DND-41 (cell line): ENCODE results near the gene SYNE4.

ENCODE experiments used
- ATAC-seq: fragments of 200-7000 bp; cut with Tn5 transposase; 3 replicates; pipeline ENCODE4 v1.9.1; 2021; ENCODE audit warnings: low read depth; ENCODE audit not compliant: insufficient read depth
- DNase-seq: peaks from one replicate; pipeline ENCODE4 v3.0.0-alpha.2; 2020
- H2AFZ ChIP-seq: 2 replicates; pipeline ENCODE4 v1.6.0; 2012; ENCODE audit warnings: low read depth, low read length
- H3K27ac ChIP-seq: 2 replicates; pipeline ENCODE4 v1.5.1; 2012; ENCODE audit warnings: low read length, inconsistent platforms
- H3K27me3 ChIP-seq: fragments of 200-600 bp; sonication (generic); 2 replicates; pipeline ENCODE4 v1.6.0; 2012; ENCODE audit warnings: low read length, mild to moderate bottlenecking, inconsistent platforms; ENCODE audit not compliant: insufficient read depth, poor library complexity
- H3K36me3 ChIP-seq: 2 replicates; pipeline ENCODE4 v1.5.1; 2012; ENCODE audit warnings: low read length, inconsistent platforms; ENCODE audit not compliant: insufficient read depth
- H3K4me1 ChIP-seq: 2 replicates; pipeline ENCODE4 v1.5.1; 2012; ENCODE audit warnings: mild to moderate bottlenecking, low read length; ENCODE audit not compliant: insufficient read depth
- H3K4me2 ChIP-seq: 2 replicates; pipeline ENCODE4 v1.6.0; 2012; ENCODE audit warnings: mild to moderate bottlenecking, moderate library complexity, low read length, inconsistent platforms; ENCODE audit not compliant: insufficient read depth
- H3K4me3 ChIP-seq, 2 experiments: fragments of 200-600 bp in 1 of 2; shearing (Covaris generic) in 1 of 2; 2 replicates each; pipeline ENCODE4 v1.5.1; 2012 to 2016; ENCODE audit warnings: inconsistent platforms in 2 of 2, low read length in 2 of 2, mild to moderate bottlenecking in 2 of 2, low read depth in 1 of 2, moderate library complexity in 1 of 2
- H3K79me2 ChIP-seq: 2 replicates; pipeline ENCODE4 v1.6.0; 2012; ENCODE audit warnings: low read length, inconsistent platforms; ENCODE audit not compliant: insufficient read depth
- H3K9ac ChIP-seq: 2 replicates; pipeline ENCODE4 v1.6.0; 2012; ENCODE audit warnings: low read depth, mild to moderate bottlenecking, inconsistent platforms, low read length, moderate library complexity
- H3K9me3 ChIP-seq: 2 replicates; pipeline ENCODE4 v1.5.1; 2012; ENCODE audit warnings: low read length, moderate library complexity, mild to moderate bottlenecking, inconsistent platforms; ENCODE audit not compliant: insufficient read depth, severe bottlenecking
- H4K20me1 ChIP-seq: 2 replicates; pipeline ENCODE4 v1.6.0; 2012; ENCODE audit warnings: low read length; ENCODE audit not compliant: insufficient read depth
- CTCF ChIP-seq: IDR thresholded peaks from 2 replicates; pipeline ENCODE4 v1.5.1; 2012; ENCODE audit warnings: borderline replicate concordance, low read length, moderate library complexity, mild to moderate bottlenecking; ENCODE audit not compliant: poor library complexity, severe bottlenecking; ENCODE audit errors: extremely low read depth
- EZH2 ChIP-seq: IDR thresholded peaks from 3 replicates; pipeline ENCODE4 v1.6.1; 2012; ENCODE audit warnings: borderline replicate concordance, low read depth, mild to moderate bottlenecking, moderate library complexity, low read length, inconsistent platforms; ENCODE audit not compliant: severe bottlenecking

The SYNE4 gene

GRCh38 chr19:35975608-35976214, 32.9 kb downstream of the SYNE4 start:
- H3K4me1 ChIP-seq, result no peaks in the 10 kb centered on the region
- H3K36me3 ChIP-seq, result no peaks in the 10 kb centered on the region
- H3K9me3 ChIP-seq, result no peaks in the 10 kb centered on the region
- H3K4me2 ChIP-seq, result no peak overlapping the region
- H3K27ac ChIP-seq, result no peak overlapping the region
- no peaks in the 10 kb centered on the region for H3K79me2 ChIP-seq
- TF ChIP-seq CTCF, result no peak
- no peak for TF ChIP-seq EZH2
- no peak overlapping the region for H2AFZ ChIP-seq
- no peaks in the 10 kb centered on the region for H3K27me3 ChIP-seq
- ATAC-seq (peak; percentile 83), DNase-seq (peak; percentile 53)
- H3K9ac ChIP-seq, result no peak overlapping the region
- no peaks in the 10 kb centered on the region for H4K20me1 ChIP-seq
- H3K4me3 ChIP-seq, result no peak overlapping the region

- DNase-seq, result no peak
- Histone ChIP-seq H3K79me2 (no peaks in the 10 kb centered on the region), H3K4me2 (no peak overlapping the region), H2AFZ (no peak overlapping the region), H3K27me3 (no peaks in the 10 kb centered on the region), H3K27ac (no peak overlapping the region), H3K36me3 (no peaks in the 10 kb centered on the region), H4K20me1 (no peaks in the 10 kb centered on the region), H3K4me1 (no peaks in the 10 kb centered on the region), H3K9ac (no peak overlapping the region), H3K9me3 (no peaks in the 10 kb centered on the region), H3K4me3 (no peak overlapping the region)
- TF ChIP-seq EZH2 (no peak), CTCF (no peak)
- no peak for ATAC-seq
Measured at GRCh38 chr19:35973487-35973886, 35.1 kb downstream of the SYNE4 start.

- ATAC-seq, result no peak
- H3K9me3 ChIP-seq, result no peaks in the 10 kb centered on the region
Measured at GRCh38 chr19:35966771-35967170, 41.8 kb downstream of the SYNE4 start.

More at GRCh38 chr19:35966771-35967170, 41.8 kb downstream of the SYNE4 start:
- H3K4me1 ChIP-seq, result no peaks in the 10 kb centered on the region
- H2AFZ ChIP-seq, result no peak overlapping the region
- H3K9ac ChIP-seq, result no peak overlapping the region
- no peak overlapping the region for H3K4me3 ChIP-seq
- H3K4me2 ChIP-seq, result no peak overlapping the region
- H3K27me3 ChIP-seq, result no peaks in the 10 kb centered on the region
- DNase-seq, result no peak
- H3K36me3 ChIP-seq, result no peaks in the 10 kb centered on the region
- TF ChIP-seq CTCF (no peak), EZH2 (no peak)
- no peak overlapping the region for H3K27ac ChIP-seq
- H3K79me2 ChIP-seq, result no peaks in the 10 kb centered on the region
- no peaks in the 10 kb centered on the region; the same call in 1 of the 2 replicates for H4K20me1 ChIP-seq
